ENCODE measurements around the gene SGMS2.

SGMS2 gene

DNA sequence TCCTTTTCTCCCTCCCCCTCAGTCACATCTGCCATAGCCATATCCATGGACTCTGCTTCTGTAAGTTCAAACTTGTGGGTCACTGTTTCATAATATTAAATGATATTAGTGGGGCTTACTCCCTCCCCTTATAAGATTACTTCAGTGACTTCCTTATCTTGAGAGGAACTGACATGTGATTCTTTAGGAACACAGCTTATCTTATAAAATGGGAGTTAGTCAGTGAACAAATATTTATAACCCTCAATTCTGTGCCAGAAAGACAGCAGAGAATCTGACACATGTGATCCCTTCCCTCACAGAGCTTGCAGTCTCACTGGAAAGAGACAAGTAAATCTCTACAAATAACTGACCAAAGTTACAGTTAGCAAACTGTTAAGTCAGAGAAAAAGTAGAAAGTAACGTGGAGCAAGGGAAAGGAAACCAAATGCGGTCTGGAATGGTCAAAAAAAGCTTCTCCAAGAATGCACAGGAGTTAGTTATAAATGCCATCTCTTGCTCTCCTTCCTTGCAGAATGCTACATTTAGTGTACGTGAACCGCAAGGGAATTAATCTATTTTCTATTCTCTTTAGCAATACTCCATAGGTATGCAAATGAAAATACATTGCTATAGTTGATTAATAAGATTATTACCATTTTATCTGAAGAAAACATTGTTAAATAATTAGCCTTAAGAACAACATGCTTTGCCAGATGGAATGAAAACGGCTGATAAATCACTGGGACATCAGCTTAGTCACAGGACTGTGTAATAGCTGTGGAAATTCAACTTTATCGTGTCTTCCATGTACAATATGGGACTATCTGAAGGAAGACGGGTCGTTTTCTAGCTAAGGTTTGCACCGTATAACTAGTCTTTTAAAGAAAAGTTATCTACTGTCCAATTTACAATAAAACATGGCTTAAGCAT lies 29.0 kb downstream of the SGMS2 start:
- TF ChIP-seq EZH2phosphoT487 (IDR thresholded peaks at IDR 0.05; ENCODE audit: low read length), result no peak
- TF ChIP-seq EZH2 (optimal IDR thresholded peaks at IDR 0.05; ENCODE audit: low read depth, low read length), result no peak
- no peak for TF ChIP-seq CTCF (IDR thresholded peaks at IDR 0.05; ENCODE audit: low read length)
- Histone ChIP-seq H3K27me3 (replicated peaks; ENCODE audit: insufficient read depth, low read length) (no peaks in the 10 kb centered on the region), H3K36me3 (replicated peaks; ENCODE audit: insufficient read depth, low read length) (no peaks in the 10 kb centered on the region), H3K9me2 (replicated peaks; ENCODE audit: insufficient read depth, low read length) (no peaks in the 10 kb centered on the region), H3K4me2 (ENCODE audit: low read depth, low read length) (no peak overlapping the region), H3K9me3 (replicated peaks; ENCODE audit: insufficient read depth, low read length) (no peaks in the 10 kb centered on the region), H3K9ac (ENCODE audit: low read length) (no peak overlapping the region), H2AFZ (ENCODE audit: low read length) (no peak overlapping the region), H3K79me2 (ENCODE audit: low read length) (no peaks in the 10 kb centered on the region), H3K4me1 (ENCODE audit: low read length) (no peaks in the 10 kb centered on the region), H3K4me3 (ENCODE audit: low read length) (no peak overlapping the region), H4K20me1 (ENCODE audit: insufficient read depth, low read length) (no peaks in the 10 kb centered on the region), H3F3A (ENCODE audit: insufficient read depth, low read length) (no peaks in the 10 kb centered on the region), H3K27ac (ENCODE audit: low read length) (no peak overlapping the region)
- DNase-seq, result no peak

GRCh38 chr4:107854356-107855022 lies 29.8 kb downstream of the SGMS2 start:
- Histone ChIP-seq H3K9me2 (replicated peaks; ENCODE audit: insufficient read depth, low read length) (no peaks in the 10 kb centered on the region), H3F3A (ENCODE audit: insufficient read depth, low read length) (no peaks in the 10 kb centered on the region), H3K9me3 (replicated peaks; ENCODE audit: insufficient read depth, low read length) (no peaks in the 10 kb centered on the region), H3K36me3 (replicated peaks; ENCODE audit: insufficient read depth, low read length) (no peaks in the 10 kb centered on the region), H3K4me3 (ENCODE audit: low read length) (no peak overlapping the region), H3K79me2 (ENCODE audit: low read length) (no peaks in the 10 kb centered on the region), H3K4me1 (ENCODE audit: low read length) (no peaks in the 10 kb centered on the region), H3K4me2 (ENCODE audit: low read depth, low read length) (no peak overlapping the region), H3K27me3 (replicated peaks; ENCODE audit: insufficient read depth, low read length) (no peaks in the 10 kb centered on the region), H3K27ac (ENCODE audit: low read length) (no peak overlapping the region), H4K20me1 (ENCODE audit: insufficient read depth, low read length) (no peaks in the 10 kb centered on the region), H3K9ac (ENCODE audit: low read length) (no peak overlapping the region), H2AFZ (ENCODE audit: low read length) (no peak overlapping the region)
- DNase-seq, result no peak
- TF ChIP-seq CTCF (IDR thresholded peaks at IDR 0.05; ENCODE audit: low read length) (no peak), EZH2phosphoT487 (IDR thresholded peaks at IDR 0.05; ENCODE audit: low read length) (no peak), EZH2 (optimal IDR thresholded peaks at IDR 0.05; ENCODE audit: low read depth, low read length) (no peak)

DNA sequence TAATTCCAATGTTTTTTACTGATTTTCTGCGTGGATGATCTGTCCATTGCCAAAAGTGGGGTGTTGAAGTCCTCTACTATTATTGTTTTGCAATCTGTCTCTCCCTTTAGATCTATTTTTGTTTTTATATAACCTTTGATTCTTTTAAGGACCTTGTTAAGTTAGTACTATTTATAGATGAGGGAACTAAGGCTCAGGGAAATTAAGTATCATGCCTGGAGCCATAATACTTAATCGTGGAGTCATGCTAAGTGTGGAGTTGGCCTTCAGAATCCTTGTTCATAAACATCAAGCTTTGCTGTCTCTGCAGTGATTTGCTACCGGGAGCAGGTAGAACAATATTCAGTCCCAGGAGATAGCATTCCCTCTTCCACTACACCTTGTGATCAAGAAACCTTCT lies 31.0 kb downstream of the SGMS2 start:
- H3K9me2 ChIP-seq (replicated peaks; ENCODE audit: insufficient read depth, low read length), result no peaks in the 10 kb centered on the region
- H3K4me2 ChIP-seq (ENCODE audit: low read depth, low read length), result no peak overlapping the region
- no peaks in the 10 kb centered on the region for H3K4me1 ChIP-seq (ENCODE audit: low read length)
- no peak overlapping the region for H2AFZ ChIP-seq (ENCODE audit: low read length)
- no peak for DNase-seq
- no peaks in the 10 kb centered on the region for H4K20me1 ChIP-seq (ENCODE audit: insufficient read depth, low read length)
- no peak overlapping the region for H3K9ac ChIP-seq (ENCODE audit: low read length)
- no peaks in the 10 kb centered on the region for H3K9me3 ChIP-seq (replicated peaks; ENCODE audit: insufficient read depth, low read length)
- H3K79me2 ChIP-seq (ENCODE audit: low read length), result no peaks in the 10 kb centered on the region
- H3F3A ChIP-seq (ENCODE audit: insufficient read depth, low read length), result no peaks in the 10 kb centered on the region
- H3K27me3 ChIP-seq (replicated peaks; ENCODE audit: insufficient read depth, low read length), result no peaks in the 10 kb centered on the region
- TF ChIP-seq CTCF (IDR thresholded peaks at IDR 0.05; ENCODE audit: low read length), result no peak
- no peak for TF ChIP-seq EZH2phosphoT487 (IDR thresholded peaks at IDR 0.05; ENCODE audit: low read length)
- TF ChIP-seq EZH2 (optimal IDR thresholded peaks at IDR 0.05; ENCODE audit: low read depth, low read length), result no peak
- H3K4me3 ChIP-seq (ENCODE audit: low read length), result no peak overlapping the region
- H3K27ac ChIP-seq (ENCODE audit: low read length), result no peak overlapping the region
- H3K36me3 ChIP-seq (replicated peaks; ENCODE audit: insufficient read depth, low read length), result no peaks in the 10 kb centered on the region
